HL-60 (cell line): ENCODE results near the gene CPAMD8.

Experiments used
- DNase-seq, 2 experiments: peaks; one replicate each; pipeline ENCODE4 v3.0.0-alpha.2; 2010 to 2020; ENCODE audit warnings: low read depth in 1 of 2, low spot score in 1 of 2
- H3K27ac ChIP-seq: fragments of 250-450 bp; sonication (Bioruptor Pico); replicated peaks from 2 replicates; pipeline ENCODE4 v1.5.1; 2020; ENCODE audit warnings: mild to moderate bottlenecking, moderate library complexity
- H3K27me3 ChIP-seq: fragments of 250-450 bp; sonication (Bioruptor Pico); 2 replicates; pipeline ENCODE4 v1.5.1; 2021; ENCODE audit warnings: mild to moderate bottlenecking, moderate library complexity; ENCODE audit not compliant: insufficient read depth, poor library complexity, severe bottlenecking
- H3K4me3 ChIP-seq: replicated peaks from 2 replicates; pipeline ENCODE4 v1.5.1; 2011; ENCODE audit warnings: mild to moderate bottlenecking, control low read depth, low read length; ENCODE audit not compliant: insufficient read depth
- CTCF ChIP-seq: IDR thresholded peaks from one replicate; pipeline ENCODE4 v1.5.1; 2011; ENCODE audit warnings: low read length, control low read depth, inconsistent platforms; ENCODE audit not compliant: insufficient read depth
- GABPA ChIP-seq: IDR thresholded peaks from 2 replicates; pipeline ENCODE4 v1.6.1; 2012; ENCODE audit warnings: low read depth
- POLR2AphosphoS5 ChIP-seq: IDR thresholded peaks from 2 replicates; pipeline ENCODE4 v1.6.1; 2012; ENCODE audit warnings: low read depth
- SPI1 ChIP-seq: IDR thresholded peaks from 2 replicates; pipeline ENCODE4 v1.6.1; 2012; ENCODE audit warnings: low read depth, mild to moderate bottlenecking, borderline replicate concordance
- TF ChIP-seq, protein P1 (sequence below): IDR thresholded peaks from 2 replicates; pipeline ENCODE4 v1.6.1; 2012; ENCODE audit warnings: low read depth; ENCODE audit not compliant: insufficient replicate concordance

Gene CPAMD8

GRCh38 chr19:17061691-17062090 is 35.1 kb upstream of the CPAMD8 start:
- no peak for DNase-seq
- TF ChIP-seq SPI1: no peak
- no peak for TF ChIP-seq POLR2AphosphoS5
- no peak for TF ChIP-seq GABPA
- TF ChIP-seq, protein P1, sequence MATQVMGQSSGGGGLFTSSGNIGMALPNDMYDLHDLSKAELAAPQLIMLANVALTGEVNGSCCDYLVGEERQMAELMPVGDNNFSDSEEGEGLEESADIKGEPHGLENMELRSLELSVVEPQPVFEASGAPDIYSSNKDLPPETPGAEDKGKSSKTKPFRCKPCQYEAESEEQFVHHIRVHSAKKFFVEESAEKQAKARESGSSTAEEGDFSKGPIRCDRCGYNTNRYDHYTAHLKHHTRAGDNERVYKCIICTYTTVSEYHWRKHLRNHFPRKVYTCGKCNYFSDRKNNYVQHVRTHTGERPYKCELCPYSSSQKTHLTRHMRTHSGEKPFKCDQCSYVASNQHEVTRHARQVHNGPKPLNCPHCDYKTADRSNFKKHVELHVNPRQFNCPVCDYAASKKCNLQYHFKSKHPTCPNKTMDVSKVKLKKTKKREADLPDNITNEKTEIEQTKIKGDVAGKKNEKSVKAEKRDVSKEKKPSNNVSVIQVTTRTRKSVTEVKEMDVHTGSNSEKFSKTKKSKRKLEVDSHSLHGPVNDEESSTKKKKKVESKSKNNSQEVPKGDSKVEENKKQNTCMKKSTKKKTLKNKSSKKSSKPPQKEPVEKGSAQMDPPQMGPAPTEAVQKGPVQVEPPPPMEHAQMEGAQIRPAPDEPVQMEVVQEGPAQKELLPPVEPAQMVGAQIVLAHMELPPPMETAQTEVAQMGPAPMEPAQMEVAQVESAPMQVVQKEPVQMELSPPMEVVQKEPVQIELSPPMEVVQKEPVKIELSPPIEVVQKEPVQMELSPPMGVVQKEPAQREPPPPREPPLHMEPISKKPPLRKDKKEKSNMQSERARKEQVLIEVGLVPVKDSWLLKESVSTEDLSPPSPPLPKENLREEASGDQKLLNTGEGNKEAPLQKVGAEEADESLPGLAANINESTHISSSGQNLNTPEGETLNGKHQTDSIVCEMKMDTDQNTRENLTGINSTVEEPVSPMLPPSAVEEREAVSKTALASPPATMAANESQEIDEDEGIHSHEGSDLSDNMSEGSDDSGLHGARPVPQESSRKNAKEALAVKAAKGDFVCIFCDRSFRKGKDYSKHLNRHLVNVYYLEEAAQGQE: no peak
- no peak for TF ChIP-seq CTCF
- no peak overlapping the region for H3K27ac ChIP-seq

GRCh38 chr19:17061205-17061604 is 34.6 kb upstream of the CPAMD8 start:
- Histone ChIP-seq H3K4me3 (no peak overlapping the region), H3K27ac (no peak overlapping the region)
- no peak for TF ChIP-seq SPI1
- no peak for TF ChIP-seq POLR2AphosphoS5
- TF ChIP-seq, protein P1: no peak
- TF ChIP-seq CTCF: no peak
- TF ChIP-seq GABPA: no peak

More at GRCh38 chr19:17061691-17062090, 35.1 kb upstream of the CPAMD8 start:
- Histone ChIP-seq H3K4me3 (no peak overlapping the region), H3K27me3 (no peaks in the 10 kb centered on the region)

GRCh38 chr19:17060802-17061201 is 34.2 kb upstream of the CPAMD8 start:
- Histone ChIP-seq H3K4me3 (no peak overlapping the region), H3K27me3 (no peaks in the 10 kb centered on the region), H3K27ac (no peak overlapping the region)
- DNase-seq: no peak
- no peak for TF ChIP-seq CTCF
- TF ChIP-seq SPI1: no peak
- TF ChIP-seq POLR2AphosphoS5: no peak
- TF ChIP-seq, protein P1: no peak
- no peak for TF ChIP-seq GABPA

More at GRCh38 chr19:17061205-17061604, 34.6 kb upstream of the CPAMD8 start:
- DNase-seq: no peak
- H3K27me3 ChIP-seq: no peaks in the 10 kb centered on the region
